ENCODE measurements around the gene XPO6. TPM values are rescaled to one million over a fixed set of nuclear protein-coding genes. Genes with fewer than 3 reads are reported as not detected.

Gene XPO6
- total RNA-seq, 1 donor from 2014 or later = 227 TPM

- peaks cover 38% of the 10 kb centered on the region for H3K4me1 Mint-ChIP-seq (ENCODE audit: low read depth)
- no peaks in the 10 kb centered on the region for H3K9me3 Mint-ChIP-seq
- H3K27ac Mint-ChIP-seq = no peak overlapping the region
- intact Hi-C loops (cut with micrococcal nuclease) = no loop called here
- H3K27me3 Mint-ChIP-seq (ENCODE audit: low read depth) = no peaks in the 10 kb centered on the region
- no peak for DNase-seq (ENCODE audit: low spot score)
- no peak overlapping the region for H3K4me3 Mint-ChIP-seq (ENCODE audit: low read depth)
- peaks cover 73% of the 10 kb centered on the region for H3K36me3 Mint-ChIP-seq (ENCODE audit: low read depth)
Measured at GRCh38 chr16:28156056-28156680, 55.6 kb downstream of the XPO6 start.

- Mint-ChIP-seq H3K4me3 (ENCODE audit: low read depth) (no peak overlapping the region), H3K27me3 (ENCODE audit: low read depth) (no peaks in the 10 kb centered on the region), H3K27ac (no peak overlapping the region), H3K9me3 (no peaks in the 10 kb centered on the region), H3K36me3 (ENCODE audit: low read depth) (peaks cover 74% of the 10 kb centered on the region), H3K4me1 (ENCODE audit: low read depth) (peaks cover 38% of the 10 kb centered on the region)
- intact Hi-C loops (cut with micrococcal nuclease) = no loop called here
- DNase-seq (ENCODE audit: low spot score) = no peak
Measured at GRCh38 chr16:28155293-28155692, 56.5 kb downstream of the XPO6 start.

- H3K27me3 Mint-ChIP-seq (ENCODE audit: low read depth) = no peaks in the 10 kb centered on the region
- peaks cover 53% of the 10 kb centered on the region for H3K4me1 Mint-ChIP-seq (ENCODE audit: low read depth)
- peaks cover 86% of the 10 kb centered on the region for H3K36me3 Mint-ChIP-seq (ENCODE audit: low read depth)
- no peaks in the 10 kb centered on the region for H3K9me3 Mint-ChIP-seq
- peak overlapping the region; percentile 26 for H3K27ac Mint-ChIP-seq
- DNase-seq (ENCODE audit: low spot score) = no peak
- no peak overlapping the region for H3K4me3 Mint-ChIP-seq (ENCODE audit: low read depth)
- intact Hi-C loops (cut with micrococcal nuclease) = no loop called here
Measured at GRCh38 chr16:28151180-28151579, 60.6 kb downstream of the XPO6 start.

GRCh38 chr16:28149011-28149888 is 62.5 kb downstream of the XPO6 start:
- intact Hi-C loops (cut with micrococcal nuclease) = no loop called here
- peaks cover 85% of the 10 kb centered on the region for H3K36me3 Mint-ChIP-seq (ENCODE audit: low read depth)
- no peaks in the 10 kb centered on the region for H3K27me3 Mint-ChIP-seq (ENCODE audit: low read depth)
- no peak overlapping the region for H3K4me3 Mint-ChIP-seq (ENCODE audit: low read depth)
- DNase-seq (ENCODE audit: low spot score) = no peak
- H3K27ac Mint-ChIP-seq = peak overlapping the region; percentile 73
- peaks cover 56% of the 10 kb centered on the region for H3K4me1 Mint-ChIP-seq (ENCODE audit: low read depth)
- H3K9me3 Mint-ChIP-seq = no peaks in the 10 kb centered on the region

GRCh38 chr16:28146536-28146935 is 65.2 kb downstream of the XPO6 start:
- no peak overlapping the region for H3K4me3 Mint-ChIP-seq (ENCODE audit: low read depth)

GRCh38 chr16:28145796-28146195 is 66.0 kb downstream of the XPO6 start:
- Mint-ChIP-seq H3K27ac (no peak overlapping the region), H3K9me3 (no peaks in the 10 kb centered on the region), H3K4me1 (ENCODE audit: low read depth) (peaks cover 75% of the 10 kb centered on the region), H3K4me3 (ENCODE audit: low read depth) (no peak overlapping the region), H3K27me3 (ENCODE audit: low read depth) (no peaks in the 10 kb centered on the region), H3K36me3 (ENCODE audit: low read depth) (peaks cover 81% of the 10 kb centered on the region)
- no peak for DNase-seq (ENCODE audit: low spot score)
- intact Hi-C loops (cut with micrococcal nuclease) = no loop called here

More at GRCh38 chr16:28146536-28146935, 65.2 kb downstream of the XPO6 start:
- peaks cover 74% of the 10 kb centered on the region for H3K4me1 Mint-ChIP-seq (ENCODE audit: low read depth)
- no peaks in the 10 kb centered on the region for H3K27me3 Mint-ChIP-seq (ENCODE audit: low read depth)
- H3K9me3 Mint-ChIP-seq = no peaks in the 10 kb centered on the region
- intact Hi-C loops (cut with micrococcal nuclease) = no loop called here
- H3K36me3 Mint-ChIP-seq (ENCODE audit: low read depth) = peaks cover 82% of the 10 kb centered on the region
- no peak for DNase-seq (ENCODE audit: low spot score)
- peak overlapping the region; percentile 39 for H3K27ac Mint-ChIP-seq

- peak overlapping the region; percentile 88 for H3K27ac Mint-ChIP-seq
- peaks cover 76% of the 10 kb centered on the region for H3K36me3 Mint-ChIP-seq (ENCODE audit: low read depth)
- no peaks in the 10 kb centered on the region for H3K27me3 Mint-ChIP-seq (ENCODE audit: low read depth)
- DNase-seq (ENCODE audit: low spot score) = peak; percentile 61
- no peaks in the 10 kb centered on the region for H3K9me3 Mint-ChIP-seq
- intact Hi-C loops (cut with micrococcal nuclease) = loop anchor here (1.0 to 2.0 kb wide), 2 partner anchors 41 to 70 kb away; partner anchors contain the start of gene XPO6
- H3K4me3 Mint-ChIP-seq (ENCODE audit: low read depth) = peak overlapping the region; percentile 72
- H3K4me1 Mint-ChIP-seq (ENCODE audit: low read depth) = peaks cover 75% of the 10 kb centered on the region
Measured at GRCh38 chr16:28140788-28141618, 70.8 kb downstream of the XPO6 start.

GRCh38 chr16:28139530-28139929 is 72.2 kb downstream of the XPO6 start:
- Mint-ChIP-seq H3K4me1 (ENCODE audit: low read depth) (peaks cover 65% of the 10 kb centered on the region), H3K27ac (peak overlapping the region; percentile 88), H3K9me3 (no peaks in the 10 kb centered on the region), H3K4me3 (ENCODE audit: low read depth) (peak overlapping the region; percentile 57), H3K27me3 (ENCODE audit: low read depth) (no peaks in the 10 kb centered on the region), H3K36me3 (ENCODE audit: low read depth) (peaks cover 78% of the 10 kb centered on the region)
- no peak for DNase-seq (ENCODE audit: low spot score)
- intact Hi-C loops (cut with micrococcal nuclease) = loop anchor here (1.0 to 5.0 kb wide), 2 partner anchors 48 to 163 kb away; no protein-coding TSS in a partner anchor

- H3K27ac Mint-ChIP-seq = peak overlapping the region; percentile 35
- no peaks in the 10 kb centered on the region for H3K27me3 Mint-ChIP-seq (ENCODE audit: low read depth)
- peak; percentile 39 for DNase-seq (ENCODE audit: low spot score)
- no peak overlapping the region for H3K4me3 Mint-ChIP-seq (ENCODE audit: low read depth)
- H3K36me3 Mint-ChIP-seq (ENCODE audit: low read depth) = peaks cover 81% of the 10 kb centered on the region
- intact Hi-C loops (cut with micrococcal nuclease) = loop anchor here (5.0 kb wide), 1 partner anchor 165 kb away; no protein-coding TSS in a partner anchor
- H3K4me1 Mint-ChIP-seq (ENCODE audit: low read depth) = peaks cover 49% of the 10 kb centered on the region
- H3K9me3 Mint-ChIP-seq = no peaks in the 10 kb centered on the region
Measured at GRCh38 chr16:28136751-28137434, 74.9 kb downstream of the XPO6 start.

- intact Hi-C loops (cut with micrococcal nuclease) = no loop called here
- H3K27ac Mint-ChIP-seq = no peak overlapping the region
- H3K27me3 Mint-ChIP-seq (ENCODE audit: low read depth) = no peaks in the 10 kb centered on the region
- no peaks in the 10 kb centered on the region for H3K9me3 Mint-ChIP-seq
- peaks cover 88% of the 10 kb centered on the region for H3K36me3 Mint-ChIP-seq (ENCODE audit: low read depth)
- H3K4me3 Mint-ChIP-seq (ENCODE audit: low read depth) = no peak overlapping the region
- peaks cover 36% of the 10 kb centered on the region for H3K4me1 Mint-ChIP-seq (ENCODE audit: low read depth)
- DNase-seq (ENCODE audit: low spot score) = no peak
Measured at GRCh38 chr16:28133666-28134065, 78.1 kb downstream of the XPO6 start.

- H3K36me3 Mint-ChIP-seq (ENCODE audit: low read depth) = peaks cover 88% of the 10 kb centered on the region
- H3K4me3 Mint-ChIP-seq (ENCODE audit: low read depth) = no peak overlapping the region
- DNase-seq (ENCODE audit: low spot score) = no peak
- H3K4me1 Mint-ChIP-seq (ENCODE audit: low read depth) = peaks cover 22% of the 10 kb centered on the region
- no peak overlapping the region for H3K27ac Mint-ChIP-seq
- intact Hi-C loops (cut with micrococcal nuclease) = no loop called here
- H3K27me3 Mint-ChIP-seq (ENCODE audit: low read depth) = no peaks in the 10 kb centered on the region
- H3K9me3 Mint-ChIP-seq = no peaks in the 10 kb centered on the region
Measured at GRCh38 chr16:28131743-28132393, 79.9 kb downstream of the XPO6 start.

GRCh38 chr16:28131181-28131580 is 80.6 kb downstream of the XPO6 start:
- intact Hi-C loops (cut with micrococcal nuclease) = no loop called here
- Mint-ChIP-seq H3K9me3 (no peaks in the 10 kb centered on the region), H3K27me3 (ENCODE audit: low read depth) (no peaks in the 10 kb centered on the region), H3K36me3 (ENCODE audit: low read depth) (peaks cover 88% of the 10 kb centered on the region), H3K4me1 (ENCODE audit: low read depth) (peaks cover 15% of the 10 kb centered on the region), H3K27ac (peak overlapping the region; percentile 30), H3K4me3 (ENCODE audit: low read depth) (no peak overlapping the region)
- no peak for DNase-seq (ENCODE audit: low spot score)
